HG02981 (cell line): ENCODE results near the gene PPP1R13B.

Experiments used
- ATAC-seq: cut with Tn5 transposase; IDR thresholded peaks from one replicate; pipeline ENCODE4 v1.9.1; 2021; ENCODE audit warnings: mild to moderate bottlenecking, moderate library complexity; ENCODE audit not compliant: unreplicated experiment

The PPP1R13B gene

DNA sequence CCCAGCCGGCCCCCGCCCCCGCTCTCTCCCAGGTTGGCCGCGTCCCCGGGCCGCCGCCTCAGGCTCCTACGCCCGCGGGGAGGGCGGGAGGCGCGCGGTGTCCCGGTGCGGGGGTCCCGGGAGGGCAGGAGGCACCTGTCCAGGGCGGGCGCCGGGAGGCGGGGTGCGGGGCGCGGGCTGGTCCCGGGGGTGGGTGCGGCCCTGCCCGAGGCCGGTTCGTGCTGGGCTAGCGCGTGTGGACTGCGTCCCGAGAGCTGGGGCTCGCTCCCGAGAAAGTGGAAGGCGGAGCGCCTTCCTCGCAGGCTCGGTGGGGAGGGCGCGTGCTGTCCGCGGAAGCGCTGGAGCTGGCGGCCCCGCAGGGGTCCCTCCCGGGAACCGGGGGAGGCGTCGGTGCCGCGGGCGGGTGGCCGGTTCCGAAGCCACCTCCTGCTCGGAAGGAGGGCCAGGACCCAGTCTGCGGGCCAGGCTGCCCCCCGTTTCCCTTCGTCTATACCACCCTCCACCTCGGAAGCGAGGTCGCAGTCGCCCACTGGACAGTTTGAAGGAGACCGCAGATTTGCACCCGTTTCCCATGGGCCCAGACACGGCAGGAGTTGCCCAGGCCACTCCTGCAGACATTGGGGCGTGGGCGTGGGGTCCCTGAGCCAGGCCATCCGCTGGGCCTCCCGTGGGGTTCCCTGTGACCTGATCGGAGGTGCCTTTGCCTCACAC, 131.1 kb downstream of the PPP1R13B start:
- peak; percentile 3 for ATAC-seq

DNA sequence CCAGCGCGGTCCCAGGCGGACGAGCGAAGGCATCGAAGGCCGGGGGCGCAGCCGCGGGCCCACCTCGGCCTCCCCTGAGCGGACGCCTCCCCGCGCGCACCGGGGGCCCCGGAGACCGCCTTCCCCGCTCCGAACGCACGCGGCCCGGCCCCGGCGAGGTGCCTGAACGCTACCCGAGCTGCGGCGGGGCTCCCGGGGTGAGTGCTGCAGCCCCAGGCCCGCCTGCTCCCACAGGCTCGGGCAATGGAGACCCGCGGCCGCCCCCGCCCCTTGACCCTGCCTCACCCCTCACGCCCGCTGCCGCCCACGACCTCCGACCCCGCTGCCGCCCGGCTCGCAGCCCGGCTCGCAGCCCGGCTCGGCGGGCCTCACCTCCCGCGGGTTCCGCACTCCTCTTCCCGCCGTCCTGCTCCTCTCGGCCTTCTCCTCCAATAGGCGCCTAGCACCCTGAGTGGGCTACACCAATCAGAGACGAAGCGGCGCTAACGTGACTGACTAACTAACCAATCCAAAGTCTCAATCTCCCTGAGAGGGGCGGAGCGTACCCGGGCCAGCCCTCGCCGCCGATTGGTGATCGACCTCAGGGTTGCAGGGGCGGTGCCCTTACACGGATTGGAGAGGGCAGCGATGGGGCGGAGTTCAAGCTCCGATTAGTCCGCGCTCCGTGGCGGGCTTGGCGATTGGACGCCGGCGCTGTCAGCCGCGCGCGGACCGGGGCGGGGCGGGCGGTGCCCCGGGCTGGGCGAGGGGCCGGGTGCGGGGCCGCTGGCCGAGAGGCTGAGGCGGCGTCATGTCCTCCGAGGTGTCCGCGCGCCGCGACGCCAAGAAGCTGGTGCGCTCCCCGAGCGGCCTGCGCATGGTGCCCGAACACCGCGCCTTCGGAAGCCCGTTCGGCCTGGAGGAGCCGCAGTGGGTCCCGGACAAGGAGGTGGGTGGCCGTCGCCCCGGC, 132.0 kb downstream of the PPP1R13B start, which contains the start of the genes XRCC3 and ZFYVE21:
TSS of gene XRCC3 (minus strand) at position 400 of the 949 bp plus-strand sequence. CDS start 4,364 bp downstream, outside the sequence.
TSS of gene ZFYVE21 (plus strand) at position 759 of the 949 bp plus-strand sequence. CDS start at position 791, 32 bp downstream.
- peak; percentile 94 for ATAC-seq

DNA sequence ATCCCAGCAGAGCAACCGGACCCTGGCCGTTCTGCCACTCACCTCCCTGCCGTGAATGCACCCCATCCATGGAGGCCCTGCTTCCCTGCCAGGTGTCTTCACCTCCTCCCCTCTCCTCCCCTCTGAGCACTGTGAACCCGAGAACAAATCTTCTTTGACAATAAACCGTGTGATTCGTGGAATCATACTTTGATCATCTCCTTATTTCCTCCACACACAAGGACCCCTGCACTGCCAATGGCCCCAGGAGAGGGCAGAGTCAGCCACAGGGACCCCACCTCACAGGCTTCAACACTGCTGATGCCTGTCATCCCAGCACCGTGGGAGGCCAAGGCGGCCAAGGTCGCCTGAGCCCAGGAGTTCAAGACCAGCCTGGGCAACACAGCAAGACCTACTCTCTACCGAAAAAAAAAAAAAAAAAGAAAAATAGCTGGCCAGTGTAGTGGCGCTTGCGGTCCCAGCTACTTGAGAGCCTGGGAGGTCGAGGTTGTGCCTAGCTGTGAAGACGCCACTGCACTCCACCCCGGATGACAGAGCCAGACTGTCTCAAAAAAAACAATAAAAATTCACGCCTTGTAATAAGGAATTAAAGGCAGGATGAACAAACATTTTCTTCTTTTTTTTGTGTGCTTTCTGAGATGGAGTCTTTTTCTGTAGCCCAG, 133.2 kb downstream of the PPP1R13B start:
- no peak for ATAC-seq

DNA sequence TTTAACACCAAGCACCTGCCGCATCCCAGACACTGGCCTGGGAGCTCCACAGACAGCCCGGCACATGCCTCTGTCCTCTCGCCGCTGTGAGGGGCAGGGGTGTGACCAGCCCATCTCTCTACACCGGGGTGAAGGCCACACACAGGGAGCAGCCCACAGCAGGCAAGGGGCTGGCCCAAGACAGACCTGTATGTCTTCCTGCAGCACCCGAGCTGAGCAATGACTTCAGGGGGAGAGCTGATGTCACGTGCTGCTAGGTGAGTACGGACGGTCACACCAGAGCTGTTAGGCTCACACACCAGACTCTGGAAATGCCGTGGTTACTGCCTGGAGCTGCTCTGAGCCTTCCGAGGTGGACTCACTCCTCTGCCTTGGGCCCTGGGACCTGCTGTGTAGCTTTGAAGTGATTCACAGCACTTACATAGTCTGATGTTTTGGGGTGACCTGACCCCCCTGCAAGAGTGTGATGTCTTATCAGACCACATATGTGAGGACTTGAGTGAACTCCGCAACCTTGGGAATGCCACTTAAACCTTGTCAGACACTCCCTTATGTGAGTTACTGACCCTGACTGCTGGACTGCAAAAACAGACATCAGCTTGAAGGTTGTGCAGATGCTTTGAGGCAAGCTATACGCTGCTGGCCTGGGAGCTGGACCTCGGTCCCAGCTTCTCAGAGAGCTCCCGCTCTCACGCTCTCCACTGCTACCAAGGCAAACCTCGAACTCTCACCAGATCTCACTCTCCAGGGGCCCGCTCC, 133.9 kb downstream of the PPP1R13B start:
- ATAC-seq: no peak

DNA sequence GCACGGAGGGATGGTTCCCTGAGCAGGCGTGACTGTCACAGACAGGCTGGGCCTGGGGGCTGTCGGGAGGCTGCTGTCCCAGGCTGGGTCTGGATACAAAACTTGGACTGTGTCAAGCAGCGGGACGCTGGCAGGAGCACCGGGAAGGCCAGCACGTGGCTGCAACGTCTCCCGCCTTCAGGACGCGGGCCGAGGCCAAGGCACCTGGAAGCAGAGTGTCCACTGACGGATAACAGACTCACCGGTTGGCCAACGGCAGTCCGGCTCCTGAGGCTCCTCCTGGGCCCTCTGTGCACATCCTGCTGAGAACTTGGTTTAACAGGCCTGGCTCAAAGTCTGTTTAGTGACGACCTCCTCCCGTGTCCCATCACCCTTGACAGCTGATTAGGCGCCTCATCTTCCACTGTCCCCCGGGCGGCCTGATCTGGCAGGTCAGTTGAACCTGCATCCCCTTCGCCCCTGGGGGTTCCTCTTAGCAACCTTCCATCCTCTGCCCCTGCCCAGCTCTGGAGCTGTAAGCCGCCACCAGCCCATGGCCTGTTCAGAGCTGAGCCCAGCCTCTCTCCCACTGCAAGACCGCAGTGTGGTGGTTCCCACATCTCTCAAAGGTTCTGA, 134.6 kb downstream of the PPP1R13B start:
- ATAC-seq: no peak

DNA sequence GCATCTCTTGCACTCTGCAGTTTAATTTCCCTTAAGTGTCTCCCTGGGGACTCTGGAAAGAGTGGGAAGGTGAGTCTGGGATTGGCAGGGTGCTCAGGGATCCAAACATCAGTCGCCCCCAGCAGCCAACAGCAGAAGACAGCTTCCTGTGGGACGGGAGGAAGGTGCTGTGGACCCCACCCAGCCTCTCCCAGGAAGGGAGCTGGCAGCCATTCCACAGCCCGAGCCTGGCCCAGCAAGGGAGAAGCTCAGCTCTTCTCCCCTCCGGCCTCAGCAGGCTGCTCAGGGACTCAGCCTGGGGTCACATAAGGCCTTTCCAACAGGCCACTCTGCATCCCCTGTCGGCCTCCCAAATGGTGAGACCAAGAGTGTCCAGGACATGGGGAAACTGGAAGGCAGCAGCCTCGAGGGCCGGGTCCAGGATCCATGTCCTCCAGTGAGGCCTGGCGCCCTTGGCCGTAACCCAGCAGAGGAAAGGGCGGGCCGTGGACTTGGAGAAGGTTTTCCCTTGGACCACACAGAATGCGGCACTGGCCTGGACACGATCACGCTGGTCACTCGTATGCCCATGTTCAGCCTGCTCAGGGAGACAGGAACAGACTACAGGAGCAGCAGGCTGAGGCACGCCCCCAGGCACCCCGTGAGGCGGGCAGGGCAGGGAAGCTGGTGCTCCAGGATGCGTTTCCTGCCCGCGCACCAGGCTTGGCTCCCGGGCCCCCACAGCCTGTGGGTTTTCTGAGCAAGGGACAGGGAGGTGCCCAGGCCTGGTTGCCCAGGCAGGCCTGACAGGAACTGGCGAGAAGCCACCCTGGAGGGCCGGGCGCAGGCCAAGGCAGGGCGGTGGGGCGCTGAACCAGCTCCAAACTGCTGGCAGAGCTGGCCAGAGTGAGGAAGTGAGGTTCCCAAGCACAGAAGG, 135.6 kb downstream of the PPP1R13B start:
- ATAC-seq: no peak

DNA sequence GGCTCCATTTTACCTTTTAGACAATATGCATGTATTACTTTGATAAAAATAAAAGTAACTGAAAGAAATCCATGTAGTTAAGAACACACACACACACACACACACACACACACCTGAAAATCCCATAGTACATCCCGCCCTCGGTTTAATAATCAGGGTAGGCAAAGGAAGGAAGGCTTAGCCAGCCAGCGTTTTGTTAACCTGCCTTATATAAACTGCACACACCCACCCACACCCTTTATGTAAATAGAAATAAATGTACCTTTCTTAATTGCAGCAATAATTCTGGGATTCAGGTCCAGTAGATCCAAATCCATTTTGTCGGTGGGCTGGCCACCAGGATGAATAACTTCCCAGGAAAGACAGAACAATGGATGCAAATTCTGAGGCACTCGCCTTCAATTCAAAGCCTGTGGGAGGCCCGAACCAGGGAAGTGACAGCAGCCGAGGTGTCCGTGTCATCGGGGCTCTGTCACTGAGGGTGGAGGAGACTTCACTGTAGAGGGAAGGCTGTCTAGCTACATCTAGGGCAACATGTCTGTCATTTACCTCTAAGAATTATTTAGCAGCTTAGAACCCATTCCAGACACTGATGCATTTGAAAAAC, 136.5 kb downstream of the PPP1R13B start:
- no peak for ATAC-seq

DNA sequence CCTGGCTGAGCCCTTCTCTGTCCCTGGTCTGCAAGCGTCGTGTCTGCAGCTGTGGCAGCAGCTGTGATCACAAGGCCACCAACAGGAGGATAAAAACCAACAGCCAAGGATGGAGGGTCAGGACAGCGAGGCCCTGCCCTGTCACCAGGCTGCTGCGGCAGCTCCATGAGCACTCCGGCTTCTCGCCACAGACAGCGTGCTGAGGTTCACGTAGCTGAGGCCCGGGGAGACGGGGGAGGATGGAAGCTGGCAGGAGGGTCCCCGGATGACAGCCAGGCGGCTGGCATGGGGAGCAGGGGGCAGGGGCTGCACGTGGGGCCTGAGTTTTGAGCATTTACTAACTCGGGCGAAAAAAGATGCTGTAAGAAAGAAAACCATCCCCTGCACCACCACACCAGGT, 137.6 kb downstream of the PPP1R13B start:
- ATAC-seq: no peak

DNA sequence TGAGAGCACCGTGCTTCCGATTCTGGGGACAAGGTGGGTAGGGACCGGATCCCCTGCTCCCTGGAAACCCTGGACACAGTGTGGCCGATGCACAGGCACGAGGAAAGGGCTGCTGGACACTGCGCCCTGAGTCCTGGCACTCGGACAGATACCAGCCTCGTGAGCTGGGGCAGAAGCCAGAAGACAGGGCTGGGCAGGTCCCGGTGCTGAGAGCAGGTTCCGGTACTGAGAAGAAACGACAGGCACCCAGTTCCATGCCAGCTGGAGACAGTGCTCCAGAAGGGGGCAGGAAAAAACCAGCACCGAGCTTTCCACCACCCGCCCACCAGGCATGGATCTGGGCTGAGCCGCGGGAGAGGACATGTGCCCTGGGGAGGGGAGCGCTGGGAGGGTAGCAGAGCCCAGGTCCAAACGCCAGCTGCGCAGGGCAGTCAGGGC, 138.6 kb downstream of the PPP1R13B start:
- ATAC-seq: no peak

DNA sequence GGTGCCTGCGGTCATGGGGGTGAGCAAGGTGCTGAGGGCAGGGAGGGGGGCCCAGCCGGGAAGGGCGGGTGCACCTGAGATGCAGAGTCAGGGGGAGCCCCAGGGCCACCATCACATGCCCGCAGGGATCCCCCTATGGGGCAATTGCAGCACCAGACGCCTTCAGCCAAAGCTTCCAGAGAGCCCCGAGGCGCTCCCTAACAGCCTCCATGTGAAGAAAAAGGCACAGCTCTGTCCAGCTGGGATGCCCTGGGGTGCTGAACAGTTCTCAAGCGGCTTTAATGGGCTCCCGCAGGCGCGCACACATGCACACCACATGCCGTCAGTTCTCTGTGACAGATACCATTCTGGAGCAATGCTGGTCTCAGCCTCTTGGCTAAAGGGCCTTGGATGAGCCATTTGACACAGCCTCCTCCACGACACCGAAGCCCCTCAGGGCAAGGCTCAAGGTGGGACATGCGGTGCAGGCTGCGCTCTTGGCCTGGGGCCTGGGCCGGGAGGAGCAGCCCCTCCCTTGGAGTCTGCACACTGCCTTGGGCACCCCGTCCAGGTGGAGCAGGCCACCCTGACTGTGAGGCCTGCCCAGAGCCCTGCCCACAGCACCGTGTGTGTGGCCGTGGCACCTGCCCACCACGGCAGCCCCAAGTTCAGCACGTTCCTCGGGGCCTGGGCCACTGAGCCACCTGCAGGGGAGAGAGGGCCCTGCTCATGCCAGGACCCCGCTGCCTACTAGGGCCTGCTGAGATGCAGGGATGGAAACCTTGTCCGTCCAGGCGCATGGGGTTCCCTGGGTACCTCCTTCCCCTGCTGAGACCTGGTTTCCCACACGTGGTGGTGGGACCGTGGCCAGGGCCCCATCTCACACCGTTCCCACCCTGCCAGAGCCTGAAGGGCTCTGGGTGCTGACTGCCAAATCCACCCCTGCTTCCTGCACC, 139.8 kb downstream of the PPP1R13B start:
- no peak for ATAC-seq

DNA sequence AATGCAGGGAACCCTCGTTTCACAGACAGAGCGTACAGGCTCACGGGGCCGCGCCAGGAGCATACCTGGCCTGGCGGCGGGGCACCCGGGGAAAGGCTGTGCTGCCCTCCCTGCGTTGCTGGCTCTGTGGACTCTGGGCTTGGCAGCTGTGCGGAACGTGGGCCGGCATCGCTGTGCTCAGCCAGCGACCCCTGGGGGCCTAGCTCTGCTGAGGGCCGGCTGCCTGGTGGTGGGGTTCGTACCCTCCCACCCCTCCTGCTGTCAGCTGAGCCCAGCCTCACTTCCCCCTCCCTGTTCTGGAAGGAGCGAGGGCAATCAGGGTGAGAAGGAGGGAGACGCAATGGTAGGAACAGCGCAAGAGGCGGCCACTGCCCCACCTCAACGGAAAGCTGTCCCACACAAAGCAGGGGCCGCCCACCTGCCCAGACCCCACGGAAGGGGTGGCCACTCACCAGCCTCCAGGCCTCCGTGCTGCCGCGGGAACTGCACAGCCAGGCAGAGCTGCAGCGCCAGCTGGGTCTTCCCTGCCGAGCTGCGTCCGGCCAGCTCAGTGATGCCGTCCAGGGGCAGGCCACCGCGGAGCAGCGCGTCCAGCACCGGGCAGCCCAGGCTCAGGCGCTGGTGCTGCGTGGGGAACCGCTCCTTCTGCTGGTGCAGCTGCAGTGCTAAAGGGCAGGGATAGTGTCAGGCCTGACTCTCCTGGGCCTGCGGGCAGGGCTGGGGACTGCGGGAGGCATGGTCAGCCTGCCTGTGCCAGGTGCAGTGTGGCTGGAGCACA, 140.6 kb downstream of the PPP1R13B start:
- no peak for ATAC-seq

DNA sequence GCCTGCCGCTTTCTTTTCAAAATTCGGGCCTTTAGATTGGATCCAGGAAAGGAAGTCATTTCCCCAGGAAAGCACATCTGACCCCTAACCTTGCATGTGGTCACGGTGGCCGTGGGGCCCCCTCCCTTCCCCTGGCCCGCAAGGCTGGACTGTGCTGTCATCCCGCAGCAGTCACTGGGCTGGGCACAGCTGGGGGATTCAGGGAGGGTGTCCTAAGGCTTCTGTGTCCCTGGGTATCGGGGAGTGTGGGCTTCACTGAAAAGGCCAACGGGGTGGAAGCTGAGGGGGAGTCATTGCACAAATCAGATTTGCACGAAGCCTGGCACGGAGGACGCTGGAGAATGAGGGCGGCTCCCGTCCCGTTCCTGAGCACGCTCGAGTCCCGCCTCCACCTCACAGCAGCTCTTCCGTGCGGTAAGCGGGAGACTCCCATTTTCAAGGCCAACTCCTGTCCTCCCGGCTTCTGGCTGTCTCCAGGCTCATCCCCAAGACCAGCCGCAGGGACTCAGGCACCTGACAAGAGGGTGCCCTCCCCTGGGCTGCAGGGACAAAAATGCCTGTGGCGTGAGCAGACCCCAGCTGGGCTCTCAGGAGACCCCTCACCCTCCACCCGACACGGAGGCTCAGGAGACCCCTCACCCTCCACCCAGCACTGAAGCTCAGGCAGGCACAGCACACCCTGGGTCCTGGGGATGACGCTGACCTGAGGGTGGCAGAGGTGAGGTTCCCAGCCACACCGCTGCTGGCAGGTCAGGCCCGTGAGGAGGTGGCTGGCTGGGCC, 141.7 kb downstream of the PPP1R13B start:
- no peak for ATAC-seq

DNA sequence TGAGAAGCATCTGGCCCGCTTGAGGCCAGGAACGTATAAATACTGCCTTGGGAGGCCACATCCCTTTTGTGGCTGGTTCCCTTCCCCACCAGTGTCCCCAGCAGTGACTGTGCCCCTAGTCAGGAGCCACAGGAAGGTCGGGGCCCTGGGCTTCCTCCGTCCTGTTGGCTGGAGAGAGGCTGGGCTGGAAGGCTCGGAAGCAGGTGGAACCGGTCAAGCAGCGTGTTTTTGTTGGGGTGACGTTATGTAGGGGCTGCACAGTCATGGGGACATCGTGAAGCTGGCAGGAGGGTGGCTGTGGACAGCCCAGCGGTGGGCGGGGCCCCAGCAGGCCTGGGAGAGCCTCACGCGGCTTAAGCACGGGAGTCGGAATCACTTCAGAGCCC, 142.3 kb downstream of the PPP1R13B start:
- ATAC-seq: no peak

DNA sequence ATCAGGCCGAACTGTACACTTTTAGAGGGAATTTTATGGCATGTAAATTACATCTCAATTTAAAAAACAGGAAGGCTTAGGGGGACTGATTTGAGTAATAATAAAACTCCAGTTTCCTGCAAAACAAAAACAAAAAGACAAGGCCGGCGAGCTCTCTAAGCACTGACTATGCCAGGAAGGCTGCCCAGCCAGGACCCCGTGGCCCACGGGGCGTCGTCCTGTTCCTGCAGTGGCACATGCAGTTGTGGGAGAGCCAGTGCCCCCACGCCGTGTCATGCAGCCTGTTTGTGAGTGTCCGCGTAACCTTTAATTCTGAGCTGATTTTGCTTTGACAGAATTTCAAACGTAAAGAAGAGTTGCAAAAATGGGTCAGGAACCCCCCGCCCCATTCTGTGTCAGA, 142.7 kb downstream of the PPP1R13B start:
- ATAC-seq: no peak

DNA sequence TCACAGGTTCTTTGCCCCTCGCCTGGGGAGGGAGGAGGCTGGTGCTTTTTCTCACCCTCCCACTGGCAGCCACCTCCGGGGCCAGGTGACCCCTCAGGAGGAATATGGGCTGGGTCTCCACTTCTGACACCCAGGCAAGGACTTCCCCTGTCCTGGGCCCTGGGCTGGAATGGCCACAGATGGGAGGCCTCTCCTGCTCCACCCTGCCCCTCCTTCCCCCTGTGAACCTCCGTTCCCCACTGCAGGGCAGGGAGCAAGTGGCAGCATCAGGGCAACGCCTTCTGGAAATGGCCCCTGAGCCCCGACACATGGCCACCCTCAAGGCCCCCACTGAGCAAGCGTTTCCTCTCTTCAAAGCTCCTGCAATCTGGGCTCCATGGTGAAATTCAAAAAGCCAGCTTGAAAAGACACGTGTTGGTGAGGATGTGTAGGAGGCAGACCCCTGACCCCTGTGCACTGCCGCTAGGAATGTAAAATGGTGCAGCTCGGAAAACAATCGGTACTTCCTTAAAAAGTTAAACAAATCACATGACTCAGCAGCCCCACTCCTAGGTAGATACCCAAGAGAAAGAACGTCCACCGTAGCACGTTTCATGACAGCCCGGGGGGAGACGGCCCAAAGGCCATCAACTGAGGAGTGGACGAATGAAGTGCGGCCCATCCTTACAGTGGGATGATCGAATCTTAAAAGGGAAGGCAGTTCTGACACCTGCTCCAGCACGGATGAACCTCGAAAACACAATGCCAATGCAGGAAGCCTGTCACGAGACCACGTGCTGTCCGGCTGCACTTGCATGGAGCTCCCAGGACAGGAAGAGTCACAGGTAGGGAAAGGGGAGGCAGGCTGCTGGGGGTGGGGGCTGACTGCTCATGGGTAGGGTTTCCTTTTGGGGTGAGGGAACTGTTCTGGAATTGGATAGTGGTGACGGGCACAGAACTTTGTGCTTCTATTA, 143.7 kb downstream of the PPP1R13B start:
- ATAC-seq: no peak
